SJCRH30 (cell line): ENCODE data around the gene ZNF292. TPM values are rescaled to one million over a fixed set of nuclear protein-coding genes. Genes with fewer than 3 reads are reported as not detected.

Experiments used
- DNase-seq, 2 experiments: peaks; one replicate each; pipeline ENCODE4 v3.0.0-alpha.2; 2015 to 2020
- H3K27ac ChIP-seq: fragments of 250-450 bp; sonication (Bioruptor Pico); 2 replicates; pipeline ENCODE4 v1.5.1; 2020; ENCODE audit warnings: mild to moderate bottlenecking, moderate library complexity
- H3K27me3 ChIP-seq: fragments of 250-450 bp; sonication (Bioruptor Pico); 2 replicates; pipeline ENCODE4 v1.5.1; 2020; ENCODE audit warnings: mild to moderate bottlenecking, moderate library complexity
- H3K36me3 ChIP-seq: fragments of 250-450 bp; sonication (Bioruptor Pico); 2 replicates; pipeline ENCODE4 v1.5.1; 2020; ENCODE audit warnings: mild to moderate bottlenecking, moderate library complexity
- H3K4me1 ChIP-seq: fragments of 250-450 bp; sonication (Bioruptor Pico); 2 replicates; pipeline ENCODE4 v1.5.1; 2020; ENCODE audit warnings: mild to moderate bottlenecking, moderate library complexity
- H3K4me3 ChIP-seq: fragments of 250-450 bp; sonication (Bioruptor Pico); 2 replicates; pipeline ENCODE4 v1.5.1; 2020; ENCODE audit warnings: mild to moderate bottlenecking, moderate library complexity
- H3K9me3 ChIP-seq: fragments of 250-450 bp; sonication (Bioruptor Pico); replicated peaks from 2 replicates; pipeline ENCODE4 v1.5.1; 2020; ENCODE audit warnings: mild to moderate bottlenecking, moderate library complexity
- total RNA-seq: library from RNA; depleted of rRNA; stranded (reverse); fragments of >200 nt; shearing (Covaris generic); gene quantifications from 2 replicates; pipeline ENCODE4 v1.2.3, GENCODE V29; 2014

The ZNF292 gene
- total RNA-seq, 1 experiment from 2014 or later: 29.3 TPM

DNA sequence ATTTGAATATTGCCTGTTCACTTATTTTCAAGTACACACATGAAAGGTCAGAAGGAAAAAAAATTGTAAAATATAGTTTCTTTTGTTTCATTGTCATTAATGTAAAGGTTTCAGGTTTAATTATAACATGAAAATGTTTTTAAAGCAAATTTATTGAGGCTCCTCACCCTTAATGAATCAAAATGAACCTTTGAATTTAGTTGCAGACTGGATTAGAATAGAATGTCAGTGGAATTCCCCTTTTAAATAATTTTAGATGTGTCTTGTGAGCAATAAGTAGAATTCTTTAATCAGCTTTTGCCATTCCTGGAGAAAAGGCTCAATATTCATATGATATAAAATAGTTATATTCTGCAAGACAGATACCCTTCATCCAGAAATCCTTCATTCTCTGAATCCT is 96.4 kb downstream of the ZNF292 start:
- Histone ChIP-seq H3K27me3 (no peaks in the 10 kb centered on the region), H3K36me3 (peaks cover 49% of the 10 kb centered on the region), H3K4me3 (no peak overlapping the region), H3K27ac (no peak overlapping the region), H3K4me1 (no peaks in the 10 kb centered on the region), H3K9me3 (no peaks in the 10 kb centered on the region)
- no peak for DNase-seq

- Histone ChIP-seq H3K27ac (no peak overlapping the region), H3K4me3 (no peak overlapping the region), H3K27me3 (no peaks in the 10 kb centered on the region), H3K36me3 (peaks cover 67% of the 10 kb centered on the region), H3K4me1 (no peaks in the 10 kb centered on the region), H3K9me3 (no peaks in the 10 kb centered on the region)
- DNase-seq: no peak
Observed at GRCh38 chr6:87257046-87257445, 101.7 kb downstream of the ZNF292 start.

DNA sequence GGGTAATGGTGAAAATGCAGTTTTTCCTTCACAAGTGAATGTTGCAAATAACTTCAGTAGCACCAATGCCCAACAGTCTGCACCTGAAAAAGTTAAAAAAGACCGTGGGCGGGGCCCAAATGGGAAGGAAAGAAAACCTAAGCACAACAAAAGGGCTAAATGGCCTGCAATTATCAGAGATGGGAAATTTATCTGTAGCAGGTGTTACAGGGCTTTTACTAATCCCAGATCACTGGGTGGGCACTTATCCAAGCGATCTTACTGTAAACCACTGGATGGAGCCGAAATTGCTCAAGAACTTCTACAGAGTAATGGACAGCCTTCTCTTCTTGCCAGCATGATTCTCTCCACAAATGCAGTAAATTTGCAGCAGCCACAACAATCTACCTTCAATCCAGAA is 102.2 kb downstream of the ZNF292 start:
- H3K27ac ChIP-seq: no peak overlapping the region
- peak in 1 of 2 experiments; percentile 15 for DNase-seq
- H3K36me3 ChIP-seq: peaks cover 67% of the 10 kb centered on the region
- H3K9me3 ChIP-seq: no peaks in the 10 kb centered on the region
- H3K4me3 ChIP-seq: no peak overlapping the region
- H3K4me1 ChIP-seq: no peaks in the 10 kb centered on the region
- H3K27me3 ChIP-seq: no peaks in the 10 kb centered on the region

GRCh38 chr6:87257975-87258374 is 102.6 kb downstream of the ZNF292 start:
- Histone ChIP-seq H3K4me1 (no peaks in the 10 kb centered on the region), H3K27me3 (no peaks in the 10 kb centered on the region), H3K4me3 (no peak overlapping the region), H3K9me3 (no peaks in the 10 kb centered on the region), H3K36me3 (peaks cover 70% of the 10 kb centered on the region), H3K27ac (no peak overlapping the region)
- DNase-seq: no peak

DNA sequence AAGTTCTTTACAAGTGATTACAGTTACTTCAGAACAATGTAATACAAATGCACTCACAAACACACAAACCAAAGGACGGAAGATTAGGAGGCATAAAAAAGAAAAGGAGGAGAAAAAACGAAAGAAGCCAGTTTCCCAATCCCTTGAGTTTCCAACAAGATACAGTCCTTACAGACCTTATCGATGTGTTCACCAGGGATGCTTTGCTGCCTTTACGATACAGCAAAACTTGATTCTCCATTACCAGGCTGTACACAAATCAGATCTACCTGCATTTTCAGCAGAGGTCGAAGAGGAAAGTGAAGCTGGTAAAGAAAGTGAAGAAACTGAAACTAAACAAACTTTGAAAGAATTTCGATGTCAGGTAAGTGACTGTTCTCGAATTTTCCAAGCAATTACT is 104.4 kb downstream of the ZNF292 start:
- no peaks in the 10 kb centered on the region for H3K4me1 ChIP-seq
- peaks cover 67% of the 10 kb centered on the region for H3K36me3 ChIP-seq
- no peaks in the 10 kb centered on the region for H3K27me3 ChIP-seq
- H3K27ac ChIP-seq: no peak overlapping the region
- no peak for DNase-seq
- H3K9me3 ChIP-seq: no peaks in the 10 kb centered on the region
- H3K4me3 ChIP-seq: no peak overlapping the region

GRCh38 chr6:87261534-87261933 is 106.2 kb downstream of the ZNF292 start:
- Histone ChIP-seq H3K27me3 (no peaks in the 10 kb centered on the region), H3K4me3 (no peak overlapping the region), H3K9me3 (no peaks in the 10 kb centered on the region), H3K27ac (no peak overlapping the region), H3K4me1 (no peaks in the 10 kb centered on the region), H3K36me3 (peaks cover 52% of the 10 kb centered on the region)
- no peak for DNase-seq

DNA sequence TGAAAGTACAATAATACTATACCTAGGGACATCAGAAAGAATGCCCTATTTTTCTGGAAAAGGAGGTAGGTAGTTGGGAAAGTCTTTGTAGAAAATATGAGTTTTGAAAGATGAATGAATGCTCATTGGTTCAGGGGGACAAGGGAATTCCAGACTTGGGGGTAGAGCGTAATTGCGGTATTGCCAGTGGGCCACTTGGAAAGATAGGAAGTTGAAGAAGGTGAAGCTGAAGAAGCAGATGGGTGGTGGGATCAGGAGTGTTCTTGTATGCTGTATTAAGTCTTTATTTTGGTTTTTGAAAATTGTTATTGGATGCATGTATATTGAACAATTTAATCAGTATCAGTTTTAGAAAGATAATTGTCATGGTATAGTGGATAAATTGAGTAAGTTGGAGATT is 109.1 kb downstream of the ZNF292 start:
- Histone ChIP-seq H3K4me1 (no peaks in the 10 kb centered on the region), H3K4me3 (no peak overlapping the region), H3K27me3 (no peaks in the 10 kb centered on the region), H3K27ac (no peak overlapping the region), H3K9me3 (no peaks in the 10 kb centered on the region), H3K36me3 (peaks cover 26% of the 10 kb centered on the region)
- no peak for DNase-seq

- no peaks in the 10 kb centered on the region for H3K9me3 ChIP-seq
- no peaks in the 10 kb centered on the region for H3K36me3 ChIP-seq
- DNase-seq: no peak
- H3K27me3 ChIP-seq: no peaks in the 10 kb centered on the region
- no peak overlapping the region for H3K4me3 ChIP-seq
- no peaks in the 10 kb centered on the region for H3K4me1 ChIP-seq
- no peak overlapping the region for H3K27ac ChIP-seq
Observed at GRCh38 chr6:87274660-87275274, 119.4 kb downstream of the ZNF292 start.

- no peak overlapping the region for H3K4me3 ChIP-seq
- no peaks in the 10 kb centered on the region for H3K36me3 ChIP-seq
- H3K4me1 ChIP-seq: no peaks in the 10 kb centered on the region
- H3K27ac ChIP-seq: no peak overlapping the region
- no peaks in the 10 kb centered on the region for H3K9me3 ChIP-seq
- H3K27me3 ChIP-seq: no peaks in the 10 kb centered on the region
- DNase-seq: no peak
Observed at GRCh38 chr6:87276624-87277023, 121.3 kb downstream of the ZNF292 start.

GRCh38 chr6:87277123-87277522 is 121.8 kb downstream of the ZNF292 start:
- DNase-seq: peak in 1 of 2 experiments; percentile 50
- Histone ChIP-seq H3K36me3 (no peaks in the 10 kb centered on the region), H3K27ac (no peak overlapping the region), H3K9me3 (no peaks in the 10 kb centered on the region), H3K4me1 (no peaks in the 10 kb centered on the region), H3K4me3 (no peak overlapping the region), H3K27me3 (no peaks in the 10 kb centered on the region)

DNA sequence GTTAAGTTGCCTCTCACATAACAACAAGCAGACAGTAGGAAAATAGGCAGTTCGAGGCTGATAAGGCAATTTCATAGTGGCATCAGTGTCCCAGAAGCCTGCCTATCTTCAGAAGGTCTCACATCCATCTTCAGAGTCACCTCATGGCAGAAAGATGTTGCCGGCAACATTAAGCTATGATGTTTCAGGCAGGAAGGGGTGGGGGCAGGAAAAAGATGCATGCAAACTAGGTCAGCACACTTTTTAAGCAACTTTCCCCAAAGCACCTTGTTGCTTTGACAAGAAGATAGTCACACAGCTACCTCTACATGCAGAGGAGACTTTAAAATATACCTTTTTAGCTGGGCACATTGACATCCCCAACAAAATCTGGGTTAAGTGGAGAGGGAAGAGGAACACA is 123.8 kb downstream of the ZNF292 start:
- H3K9me3 ChIP-seq: no peaks in the 10 kb centered on the region
- H3K4me1 ChIP-seq: no peaks in the 10 kb centered on the region
- H3K27me3 ChIP-seq: no peaks in the 10 kb centered on the region
- no peaks in the 10 kb centered on the region; the same call in 1 of the 2 replicates for H3K36me3 ChIP-seq
- no peak overlapping the region for H3K27ac ChIP-seq
- H3K4me3 ChIP-seq: no peak overlapping the region
- no peak for DNase-seq

DNA sequence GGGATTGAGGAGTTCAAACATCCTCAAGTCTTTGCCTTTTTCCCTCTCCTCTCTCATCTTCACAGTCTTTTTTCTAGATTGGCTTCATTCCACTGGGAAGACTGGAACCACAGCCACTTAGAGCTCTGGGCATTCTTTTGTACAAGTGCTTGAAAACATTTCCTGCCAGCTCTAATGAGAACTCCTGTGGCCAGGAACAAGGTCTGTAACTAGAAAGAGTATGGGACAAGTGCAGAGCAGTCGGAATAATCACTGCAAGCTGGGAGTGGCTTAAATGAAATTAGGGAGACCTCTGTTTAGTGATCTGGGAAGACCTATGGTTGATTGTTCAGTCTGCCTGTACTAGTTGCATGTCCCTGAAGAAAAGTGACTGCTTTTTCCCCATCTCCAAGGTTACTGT is 126.1 kb downstream of the ZNF292 start:
- no peak overlapping the region for H3K4me3 ChIP-seq
- H3K4me1 ChIP-seq: no peaks in the 10 kb centered on the region
- no peaks in the 10 kb centered on the region for H3K27me3 ChIP-seq
- H3K27ac ChIP-seq: no peak overlapping the region
- no peak for DNase-seq
- H3K36me3 ChIP-seq: no peaks in the 10 kb centered on the region; the same call in 1 of the 2 replicates
- H3K9me3 ChIP-seq: no peaks in the 10 kb centered on the region

GRCh38 chr6:87282743-87283142 is 127.4 kb downstream of the ZNF292 start:
- Histone ChIP-seq H3K36me3 (no peaks in the 10 kb centered on the region; the same call in 1 of the 2 replicates), H3K4me3 (no peak overlapping the region), H3K27ac (no peak overlapping the region), H3K9me3 (no peaks in the 10 kb centered on the region), H3K4me1 (no peaks in the 10 kb centered on the region), H3K27me3 (no peaks in the 10 kb centered on the region)
- no peak for DNase-seq

GRCh38 chr6:87283461-87283860 is 128.1 kb downstream of the ZNF292 start:
- no peak overlapping the region for H3K27ac ChIP-seq
- no peaks in the 10 kb centered on the region for H3K9me3 ChIP-seq
- H3K4me1 ChIP-seq: no peaks in the 10 kb centered on the region
- no peaks in the 10 kb centered on the region for H3K27me3 ChIP-seq
- no peak overlapping the region for H3K4me3 ChIP-seq
- no peaks in the 10 kb centered on the region; the same call in 1 of the 2 replicates for H3K36me3 ChIP-seq
- no peak for DNase-seq

DNA sequence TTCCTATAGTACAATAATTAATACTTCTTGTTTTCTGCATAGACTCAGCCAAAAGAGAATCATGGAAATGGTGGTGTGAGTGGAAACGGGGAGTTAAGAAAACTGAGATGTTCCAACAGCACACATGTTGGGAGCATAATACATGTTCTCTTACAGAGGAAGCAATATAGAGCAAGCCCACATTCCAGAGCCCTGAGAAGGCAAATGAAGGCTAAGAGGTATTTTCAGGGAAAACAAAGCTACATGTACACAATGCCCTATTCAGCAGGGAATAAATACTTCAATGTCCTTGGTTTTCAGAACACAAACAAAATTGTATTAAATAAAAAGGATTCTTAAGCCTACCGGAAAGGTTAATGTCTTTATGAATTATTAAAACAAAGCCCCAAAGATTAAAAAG is 131.9 kb downstream of the ZNF292 start:
- no peak for DNase-seq
- H3K27me3 ChIP-seq: no peaks in the 10 kb centered on the region
- no peak overlapping the region for H3K4me3 ChIP-seq
- no peak overlapping the region for H3K27ac ChIP-seq
- no peaks in the 10 kb centered on the region; the same call in 1 of the 2 replicates for H3K36me3 ChIP-seq
- H3K4me1 ChIP-seq: no peaks in the 10 kb centered on the region
- H3K9me3 ChIP-seq: no peaks in the 10 kb centered on the region

DNA sequence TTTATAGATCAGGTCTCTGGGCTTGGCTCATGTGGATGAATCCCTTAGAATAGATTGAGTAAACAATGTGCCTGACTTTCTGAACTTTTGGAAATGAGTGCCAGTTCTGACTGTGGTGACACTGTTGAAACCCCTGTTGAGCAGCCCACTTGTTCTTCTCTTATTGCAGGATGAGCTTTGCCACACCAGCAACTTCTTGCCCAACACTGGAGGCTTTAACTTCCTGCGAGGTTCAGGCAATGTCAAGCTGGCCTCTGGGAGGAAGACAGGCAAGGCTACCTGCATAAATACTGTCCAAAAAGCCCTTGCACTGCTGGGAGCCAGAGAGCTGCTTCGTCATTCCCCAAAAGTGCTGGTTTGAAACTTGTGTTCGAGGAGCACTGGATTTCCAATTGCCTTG is 134.2 kb downstream of the ZNF292 start:
- Histone ChIP-seq H3K4me1 (no peaks in the 10 kb centered on the region), H3K4me3 (no peak overlapping the region), H3K9me3 (no peaks in the 10 kb centered on the region), H3K27me3 (no peaks in the 10 kb centered on the region; the same call in 1 of the 2 replicates), H3K27ac (no peak overlapping the region), H3K36me3 (no peaks in the 10 kb centered on the region)
- no peak for DNase-seq
